Cerebellar nuclear complex (tissue), 1 donor: ENCODE data around the gene CD300E.
"Not testable (repeated sequence)": the region's sequence is repeated elsewhere in the genome, so short reads cannot be mapped to it uniquely, and the experiment has no call there.

ENCODE experiments used
- DNase-seq, 2 experiments: peaks; one replicate each; lab custom pipeline; 2025; lab: John Stamatoyannopoulos, UW

Gene CD300E

DNA sequence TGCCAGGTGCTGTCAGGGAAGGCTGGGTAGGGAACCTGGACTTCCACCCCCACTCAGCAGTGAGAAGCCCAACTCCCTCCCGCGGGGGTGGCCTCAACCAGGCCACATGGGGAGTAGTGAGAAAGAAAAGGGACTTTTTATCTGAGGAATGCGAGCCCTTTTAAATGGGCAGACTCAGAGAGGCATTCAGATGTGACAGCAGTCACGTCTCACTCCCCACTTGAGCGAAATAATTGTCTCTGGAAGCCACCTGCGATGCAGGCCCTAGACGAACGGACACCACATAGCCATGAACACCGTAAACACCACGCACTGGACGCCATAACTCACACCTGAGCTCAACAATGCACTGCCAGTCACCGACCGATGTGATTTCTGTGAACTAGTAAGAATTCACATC is 11.9 kb upstream of the CD300E start:
- no peak for DNase-seq

DNA sequence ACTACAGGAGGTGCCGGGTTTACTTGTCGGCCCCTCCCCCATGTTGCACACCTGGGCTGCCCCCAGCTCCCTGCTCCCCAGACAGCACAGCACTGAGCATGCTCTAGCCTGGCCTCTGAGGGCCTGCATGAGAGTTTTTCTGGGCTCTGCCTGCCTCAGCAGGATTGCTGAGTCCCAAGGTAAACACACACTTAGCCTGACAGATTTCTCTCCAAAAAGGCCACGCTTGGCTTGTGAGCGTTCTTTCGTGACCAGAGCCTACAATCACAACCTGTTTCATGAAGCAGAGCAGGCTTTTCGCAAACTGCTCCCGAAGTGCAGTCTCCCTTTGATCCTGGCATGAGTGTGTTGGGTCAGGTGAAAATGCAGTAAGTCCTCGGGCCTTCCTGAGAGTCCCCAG is 9.8 kb upstream of the CD300E start:
- DNase-seq: no peak

DNA sequence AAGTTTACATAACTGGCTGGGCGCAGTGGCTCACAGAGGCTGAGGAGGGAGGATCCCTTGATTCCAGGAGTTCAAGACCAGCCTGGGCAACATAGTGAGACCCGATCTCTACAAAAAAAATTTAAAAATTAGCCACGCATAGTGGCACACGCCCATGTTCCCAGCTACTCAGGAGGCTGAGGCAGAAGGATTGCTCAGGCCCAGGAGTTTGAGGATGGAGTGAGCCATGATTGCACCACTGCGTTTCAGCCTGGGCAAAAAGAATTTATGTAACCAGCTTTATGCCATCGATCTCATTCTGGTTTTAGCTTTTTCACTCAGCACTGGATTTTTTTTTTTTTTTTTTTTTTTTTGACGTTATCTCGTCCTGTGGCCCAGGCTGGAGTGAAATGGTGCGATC is 9.1 kb upstream of the CD300E start:
- DNase-seq: no peak

DNA sequence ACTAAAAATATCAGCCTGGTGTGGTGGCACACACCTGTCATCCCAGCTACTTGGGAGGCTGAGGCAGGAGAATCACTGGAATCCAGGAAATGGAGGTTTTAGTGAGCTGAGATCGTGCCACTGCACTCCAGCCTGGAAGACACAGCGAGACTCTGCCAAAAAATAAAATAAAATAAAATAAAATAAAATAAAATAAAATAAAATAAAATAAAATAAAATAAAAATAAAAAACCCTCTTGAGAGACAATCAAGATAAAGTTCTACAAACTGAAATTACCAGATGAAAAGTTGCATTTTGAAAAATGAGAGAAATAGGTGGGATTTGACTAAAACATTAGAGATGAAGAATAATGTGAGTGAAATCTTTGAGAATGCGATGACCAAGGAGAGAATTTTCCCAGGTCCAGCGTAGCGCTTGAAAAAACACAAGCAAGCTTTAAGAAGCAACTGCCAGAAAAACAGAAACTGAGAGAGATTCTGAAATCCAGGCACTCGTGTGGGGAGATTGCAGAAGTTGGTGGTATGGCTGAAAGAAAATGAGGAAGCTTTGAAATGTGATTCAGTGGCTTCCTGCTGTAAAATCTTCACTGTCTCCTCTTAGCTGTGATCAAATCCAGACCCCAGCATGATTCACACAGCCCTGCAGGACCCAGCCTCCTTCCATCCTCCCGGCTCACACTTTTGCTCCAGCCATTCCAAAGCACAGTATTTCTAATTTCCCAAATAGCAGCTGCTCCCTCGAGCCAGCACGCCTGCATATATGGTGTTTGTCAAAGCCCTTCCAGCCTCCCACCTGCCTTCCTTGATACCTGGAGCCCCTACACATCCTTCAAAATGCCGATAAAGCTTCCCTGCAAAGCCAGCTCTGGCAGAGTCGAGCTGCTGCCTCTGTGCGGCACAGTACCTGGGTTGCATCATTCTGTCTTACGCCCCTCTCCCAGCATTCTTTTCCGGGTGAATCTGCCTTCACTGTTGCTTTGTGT is 8.2 kb upstream of the CD300E start:
- peak in 1 of 2 experiments; percentile 28 for DNase-seq

DNA sequence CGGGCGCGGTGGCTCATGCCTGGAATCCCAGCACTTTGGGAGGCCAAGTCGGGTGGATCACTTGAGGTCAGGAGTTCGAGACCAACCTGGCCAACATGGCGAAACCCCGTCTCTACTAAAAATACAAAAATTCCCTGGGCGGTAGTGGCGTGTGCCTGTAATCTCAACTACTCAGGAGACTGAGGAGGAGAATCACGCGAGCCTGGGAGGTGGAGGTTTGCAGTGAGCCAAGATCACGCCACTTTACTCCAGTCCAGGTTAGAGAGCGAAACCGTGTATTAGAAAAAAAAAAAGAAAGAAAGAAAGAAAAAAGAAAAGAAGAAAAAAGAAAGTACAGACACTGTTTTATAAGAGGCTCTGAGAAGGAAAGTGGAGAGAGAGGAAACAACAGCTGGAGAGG is 6.7 kb upstream of the CD300E start:
- DNase-seq: not testable (repeated sequence)

DNA sequence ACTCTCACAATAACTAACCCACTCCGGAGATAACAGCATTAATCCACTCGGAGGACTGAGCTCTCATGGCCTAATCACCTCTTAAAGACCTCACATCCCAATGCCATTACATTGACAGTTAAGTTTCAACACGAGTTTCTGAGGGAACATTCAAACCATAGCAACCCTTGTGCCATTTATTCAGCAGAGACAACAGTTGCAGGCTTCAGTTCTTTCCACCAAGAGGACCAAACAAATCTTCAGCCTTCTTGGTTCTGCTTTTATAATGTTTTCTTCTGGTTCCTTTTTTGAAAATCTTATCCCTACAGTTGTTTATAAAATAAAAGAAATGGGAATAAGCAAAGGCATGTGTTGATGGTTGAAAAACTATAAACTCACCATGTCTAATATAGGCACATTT is 2.1 kb upstream of the CD300E start:
- DNase-seq: no peak

DNA sequence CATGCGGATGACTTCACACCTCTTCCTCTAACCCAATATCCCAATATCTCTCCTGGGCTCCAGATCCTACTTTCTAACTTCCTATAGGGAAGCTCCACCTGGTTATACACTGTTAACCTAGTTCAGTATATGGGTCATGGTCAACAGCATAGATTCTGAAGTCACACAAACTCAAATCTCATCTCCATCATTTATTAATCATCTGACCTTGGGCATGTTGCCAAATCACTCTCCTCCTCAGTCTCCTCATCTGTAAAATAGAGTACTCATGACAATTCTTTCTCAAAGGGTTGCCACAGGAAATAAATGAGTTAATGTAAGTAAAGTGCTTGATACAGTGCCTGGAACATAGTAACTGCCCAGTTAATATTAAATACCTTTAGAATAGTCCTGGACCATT is 593 bp upstream of the CD300E start:
- DNase-seq: no peak

DNA sequence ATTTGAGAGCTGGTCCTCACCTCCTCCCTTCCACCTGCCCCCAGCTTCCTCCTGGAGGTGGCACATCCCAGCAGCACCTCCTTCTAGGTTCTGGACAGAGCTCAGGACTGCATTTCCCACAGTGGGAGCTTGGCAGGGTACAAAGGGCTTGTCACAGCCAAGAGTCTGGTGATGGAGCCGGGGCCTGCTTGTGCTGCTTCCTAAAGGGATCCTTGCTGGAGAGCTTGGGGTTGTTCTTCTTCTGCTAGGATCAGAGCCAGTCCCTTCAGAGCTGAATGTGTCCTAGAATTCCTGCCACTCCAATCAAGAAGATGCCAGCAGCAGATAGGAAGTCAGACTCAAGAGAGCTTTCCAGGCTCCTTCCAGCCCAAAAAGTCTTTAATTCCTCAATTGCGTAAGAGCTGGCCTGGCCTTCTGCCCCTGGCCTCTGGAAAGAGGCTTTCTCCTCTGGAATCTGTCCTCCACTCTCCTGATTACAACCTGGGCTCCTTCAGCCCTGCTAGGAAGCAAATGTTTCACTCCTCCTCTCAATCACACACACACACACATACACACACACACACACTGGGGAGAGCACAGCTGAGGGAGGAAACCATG is 4.4 kb downstream of the CD300E start:
- no peak for DNase-seq

DNA sequence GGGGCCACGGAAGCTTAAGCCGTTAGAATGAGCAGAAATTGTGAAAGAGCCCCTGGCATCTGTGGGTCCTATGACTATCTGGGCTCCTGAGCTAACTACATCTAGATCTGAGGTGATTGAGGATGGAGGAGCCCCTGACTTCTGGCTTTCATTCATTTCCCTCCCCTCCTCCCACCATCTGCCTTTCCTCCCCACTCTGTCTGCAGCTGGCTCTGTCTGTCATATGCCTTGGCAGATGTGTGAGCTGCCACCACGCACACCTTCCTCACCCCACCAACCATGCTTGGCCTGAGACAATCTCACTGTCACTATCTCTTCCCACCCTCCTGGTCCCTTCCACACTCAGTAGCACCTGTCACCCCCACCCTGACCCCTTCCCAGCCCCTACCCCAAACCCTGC is 5.1 kb downstream of the CD300E start:
- no peak for DNase-seq

DNA sequence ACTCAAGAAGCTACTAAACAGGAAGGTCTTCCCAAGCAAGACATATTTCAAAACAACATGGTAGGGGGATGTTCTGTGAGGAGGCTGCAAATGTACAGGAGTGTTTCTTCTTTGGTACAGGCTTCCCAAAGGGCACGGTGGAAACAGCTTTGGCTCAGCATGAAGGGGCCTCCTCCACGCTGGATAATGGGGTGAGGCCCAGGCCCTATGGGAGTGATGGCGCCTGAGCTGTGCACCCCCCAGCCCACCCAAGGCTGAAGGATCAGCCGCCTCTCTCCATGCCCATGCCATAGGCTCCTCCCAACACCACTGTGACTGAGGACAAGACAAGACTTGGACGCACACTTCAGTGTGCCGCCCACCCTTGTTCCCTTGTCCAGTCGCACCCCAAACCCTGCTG is 6.8 kb downstream of the CD300E start:
- no peak for DNase-seq

DNA sequence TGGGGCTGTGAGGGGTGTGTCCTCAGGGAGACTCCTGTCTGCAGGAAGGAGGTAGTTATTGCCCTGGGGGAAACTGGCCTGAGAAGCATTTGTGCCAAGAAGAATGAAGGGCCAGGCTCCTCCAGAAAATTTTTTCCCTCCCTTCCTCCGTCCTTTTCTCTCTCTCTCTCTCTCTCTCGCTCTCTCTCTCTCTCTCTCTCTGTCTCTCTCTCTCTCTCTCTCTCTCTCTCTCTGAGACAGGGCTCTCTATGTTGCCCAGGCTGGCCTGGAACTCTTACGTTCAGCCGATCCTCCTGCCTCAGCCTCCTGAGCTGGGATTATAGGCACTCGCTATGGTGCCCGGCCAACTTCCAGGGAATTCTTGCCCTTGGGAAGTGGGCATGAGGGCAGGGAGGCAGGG is 11.5 kb downstream of the CD300E start:
- no peak for DNase-seq

DNA sequence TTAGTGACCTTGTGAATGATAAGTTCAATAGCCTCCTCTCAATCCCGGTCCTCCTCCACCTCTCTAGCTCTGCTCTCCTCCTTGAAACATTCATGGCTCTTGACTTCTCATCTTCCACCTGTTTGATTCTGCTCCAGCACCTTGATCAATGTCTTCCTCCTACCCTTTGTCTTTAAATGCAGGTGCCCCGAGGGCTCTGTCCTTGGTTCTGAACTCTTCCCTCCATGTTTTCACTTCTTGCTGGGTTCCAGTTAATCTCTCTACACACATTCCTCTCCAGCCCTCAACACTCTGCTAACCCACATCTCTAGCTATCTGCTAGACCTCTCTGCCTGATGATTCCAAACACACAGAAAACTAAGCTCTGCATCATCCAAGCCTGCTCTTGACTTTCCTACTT is 13.4 kb downstream of the CD300E start:
- no peak for DNase-seq

DNA sequence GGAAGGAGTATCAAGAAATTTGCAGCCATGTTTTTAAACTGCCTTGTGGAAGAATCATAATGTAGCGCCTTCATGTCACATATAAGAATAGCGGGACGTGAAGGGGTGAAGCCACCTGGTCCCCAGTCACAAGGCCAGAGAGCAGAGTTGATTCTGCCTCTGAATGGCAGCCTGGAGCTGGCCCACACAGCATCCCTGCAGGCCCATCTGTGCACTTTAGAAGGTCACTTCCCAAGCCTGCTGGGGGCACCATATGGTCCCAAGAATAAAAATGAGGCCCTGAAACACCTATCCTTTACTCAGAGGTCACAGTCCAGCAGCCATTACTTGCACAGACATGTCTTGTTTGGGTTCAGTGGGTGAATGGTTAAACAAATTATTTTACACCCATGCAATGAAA is 15.0 kb downstream of the CD300E start:
- DNase-seq: peak; percentile 33 to 84

DNA sequence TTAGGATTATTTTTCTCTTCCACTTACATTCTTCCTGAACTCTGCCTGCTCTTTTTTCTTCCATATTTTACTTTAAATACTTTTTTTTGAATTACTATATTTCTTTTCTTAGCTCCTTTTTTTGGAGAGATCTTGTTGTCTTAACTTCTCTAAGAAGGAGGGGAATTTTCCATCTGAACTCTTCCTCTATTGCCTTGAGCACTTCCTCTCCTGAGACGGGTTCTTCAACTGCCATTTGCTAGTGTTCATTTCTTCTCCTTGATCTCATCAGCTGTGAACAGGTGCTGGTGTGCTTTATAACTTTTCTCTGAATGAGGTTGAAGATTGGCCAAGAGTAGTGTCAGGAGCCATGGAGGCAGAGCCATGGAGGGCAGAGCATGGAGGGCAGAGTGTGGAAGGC is 16.3 kb downstream of the CD300E start:
- DNase-seq: no peak

DNA sequence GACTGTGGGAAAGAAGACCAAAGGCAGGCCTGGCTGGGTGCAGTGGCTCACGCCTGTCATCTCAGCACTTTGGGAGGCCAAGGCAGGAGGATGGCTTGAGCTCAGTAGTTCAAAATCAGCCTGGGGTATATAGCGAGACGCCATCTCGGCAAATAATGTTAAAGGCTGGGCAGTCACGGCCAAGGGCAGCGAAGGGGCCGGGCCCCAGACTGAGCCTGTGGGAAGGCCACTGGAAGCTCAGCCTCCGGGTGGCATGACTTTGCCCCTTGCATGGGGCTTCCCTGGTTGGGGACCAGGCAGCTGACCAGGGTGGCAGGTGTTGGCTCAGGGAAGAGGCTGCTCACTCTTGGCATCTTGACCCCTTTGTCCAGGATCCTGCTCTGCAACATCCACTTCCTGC is 17.5 kb downstream of the CD300E start:
- DNase-seq: no peak

DNA sequence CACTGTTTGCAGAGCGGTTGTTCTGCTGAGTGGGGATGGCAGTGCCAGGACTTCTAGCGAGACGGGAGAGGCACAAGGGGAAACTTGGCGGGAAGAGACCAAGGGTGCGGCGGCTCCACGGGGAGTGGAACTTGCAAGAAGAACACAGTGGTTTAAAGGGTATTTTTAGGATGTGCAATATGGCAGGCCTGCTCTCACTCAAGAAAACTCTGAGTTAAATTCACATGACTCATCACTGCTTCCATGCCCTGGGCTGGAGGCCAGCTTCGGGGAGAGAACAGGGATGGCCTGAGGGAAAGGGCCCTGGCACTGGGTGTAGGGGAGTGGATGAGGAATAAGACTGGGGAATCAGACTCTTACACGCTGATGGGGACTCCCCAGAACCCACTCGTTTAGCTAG is 18.2 kb downstream of the CD300E start:
- peak in 1 of 2 experiments; percentile 48 for DNase-seq

DNA sequence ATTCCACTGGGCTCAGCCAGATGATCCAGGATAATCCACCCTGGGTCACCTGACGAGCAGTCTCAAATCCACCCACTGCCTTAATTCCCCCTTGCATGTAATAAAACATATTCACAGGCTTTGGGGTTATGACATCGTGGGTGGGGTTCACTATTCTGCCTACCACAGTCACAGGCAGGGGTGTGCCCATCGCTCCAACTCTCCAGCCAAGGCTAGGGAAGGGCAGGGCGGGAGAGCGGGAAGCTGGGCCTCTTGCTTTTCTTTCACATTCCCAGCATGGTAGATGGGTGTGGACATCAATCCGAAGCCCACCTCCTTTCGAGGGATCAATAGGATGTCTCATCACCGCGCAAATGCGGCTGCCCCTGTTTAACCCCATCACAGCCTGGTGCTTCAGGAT is 18.8 kb downstream of the CD300E start:
- no peak for DNase-seq

DNA sequence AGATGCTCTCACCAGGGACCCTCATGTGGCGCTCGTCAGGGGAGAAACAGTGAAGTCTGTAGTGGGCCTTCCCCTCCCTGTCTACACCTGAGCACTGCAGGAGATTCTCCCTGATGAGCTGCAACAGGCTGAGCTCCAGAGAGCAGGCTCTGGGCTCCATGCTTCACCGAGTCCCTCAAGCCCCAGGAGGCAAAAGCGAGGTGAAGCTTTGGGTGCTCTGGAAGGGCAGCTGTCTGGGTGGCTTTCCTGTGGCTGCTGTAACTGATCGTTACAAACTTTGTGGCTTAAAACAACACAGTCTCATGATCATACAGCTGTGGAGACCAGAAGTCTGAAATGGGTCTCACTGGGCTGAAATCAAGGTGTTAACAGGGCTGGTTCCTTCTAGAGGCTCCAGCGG is 19.3 kb downstream of the CD300E start:
- DNase-seq: no peak

DNA sequence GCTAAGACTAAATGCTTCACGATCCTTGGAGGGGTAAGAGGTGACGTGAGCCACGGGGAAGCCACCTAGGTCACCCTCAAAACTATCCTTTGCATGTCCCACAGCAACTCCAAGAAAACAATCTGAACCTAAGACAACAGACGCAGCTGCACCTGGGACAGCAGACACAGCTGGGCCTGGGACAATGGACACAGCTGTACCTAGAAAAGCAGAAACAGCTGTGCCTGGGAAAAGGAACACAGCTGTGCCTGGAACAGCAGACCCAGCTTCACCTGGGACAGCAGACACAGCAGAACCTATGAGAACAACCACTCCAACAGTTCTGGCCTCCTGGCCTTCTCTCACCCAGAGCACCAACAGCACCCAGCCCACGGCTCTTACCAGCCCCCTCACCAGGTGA is 19.8 kb downstream of the CD300E start:
- no peak for DNase-seq

DNA sequence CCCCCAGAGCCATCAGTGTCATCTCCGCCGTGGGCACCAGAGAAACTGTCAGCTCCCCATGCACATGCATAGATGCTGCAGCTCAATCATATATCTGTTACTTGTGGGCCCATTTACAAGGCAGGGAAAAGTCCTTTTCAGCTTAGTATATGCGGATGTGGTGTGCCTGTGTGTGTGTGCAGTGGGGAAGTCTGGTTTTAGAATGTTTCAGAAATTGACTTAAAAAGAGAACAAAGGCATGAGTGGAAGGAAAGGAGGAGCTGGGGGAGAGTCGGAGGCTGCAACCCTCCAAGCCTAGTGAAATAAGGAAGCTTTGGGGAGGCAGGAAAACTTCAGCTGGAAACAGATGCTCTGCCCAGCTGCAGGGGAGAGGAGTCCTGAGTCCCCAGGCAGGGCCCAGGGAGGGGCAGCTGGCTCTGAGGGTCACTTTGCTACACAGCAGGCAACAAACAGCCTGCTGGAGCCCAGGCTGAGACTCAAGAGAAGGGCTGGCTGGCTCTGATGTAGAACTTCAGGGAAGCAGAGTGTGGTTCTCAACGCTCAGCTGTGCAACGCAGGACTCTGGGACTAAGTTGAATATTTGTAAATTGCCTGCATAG is 20.4 kb downstream of the CD300E start:
- no peak for DNase-seq

DNA sequence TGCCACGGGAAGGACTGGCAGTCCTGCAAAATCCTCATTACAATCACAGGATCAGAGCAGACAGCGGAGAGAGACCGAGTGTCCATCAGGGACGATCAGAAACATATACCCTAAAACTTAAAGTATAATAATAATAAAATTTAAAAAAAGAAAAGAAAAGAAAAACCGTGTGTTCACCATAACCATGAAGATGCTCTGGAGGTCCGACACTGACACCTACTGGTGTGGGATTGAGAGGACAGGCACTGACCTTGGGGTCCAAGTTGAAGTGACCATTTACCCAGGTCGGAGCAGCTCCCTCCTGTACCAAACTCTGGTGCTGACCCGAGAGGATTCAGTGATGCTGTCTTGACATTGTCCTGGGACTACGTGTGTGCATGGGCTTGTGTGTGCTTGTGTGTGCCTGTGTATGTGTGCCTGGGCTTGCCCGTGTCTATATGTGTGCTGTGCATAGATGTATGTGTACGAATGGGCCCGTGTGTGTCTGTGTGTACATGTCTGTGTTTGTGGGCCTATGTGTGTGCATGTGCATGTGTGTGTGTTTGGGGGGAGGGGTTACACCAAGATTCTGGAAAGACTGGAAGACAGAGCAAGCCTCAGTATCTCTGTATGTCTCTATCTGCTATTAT is 21.5 kb downstream of the CD300E start:
- DNase-seq: no peak

DNA sequence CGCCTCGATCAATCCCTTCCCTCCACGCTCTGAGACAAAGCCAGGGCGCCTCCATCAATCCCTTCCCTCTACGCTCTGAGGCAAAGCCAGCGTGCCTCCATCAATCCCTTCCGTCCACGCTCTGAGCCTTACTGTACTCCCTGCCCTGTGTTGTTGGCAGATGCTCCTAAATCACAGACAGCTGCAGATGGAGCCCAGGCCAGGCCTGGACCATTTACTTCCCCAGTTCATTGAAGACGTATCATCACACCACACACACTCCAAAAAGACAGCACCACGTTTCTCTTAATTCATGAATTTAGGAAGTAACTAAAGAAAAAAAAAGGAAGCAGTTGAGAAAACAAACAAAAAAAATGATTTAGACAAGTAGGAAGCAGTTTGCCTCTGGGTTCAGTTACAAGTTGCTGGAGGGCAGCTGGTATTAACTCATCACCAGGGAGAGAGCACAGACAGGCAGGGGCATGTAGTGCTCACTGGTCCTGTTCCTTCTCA is 24.0 kb downstream of the CD300E start:
- no peak for DNase-seq

DNA sequence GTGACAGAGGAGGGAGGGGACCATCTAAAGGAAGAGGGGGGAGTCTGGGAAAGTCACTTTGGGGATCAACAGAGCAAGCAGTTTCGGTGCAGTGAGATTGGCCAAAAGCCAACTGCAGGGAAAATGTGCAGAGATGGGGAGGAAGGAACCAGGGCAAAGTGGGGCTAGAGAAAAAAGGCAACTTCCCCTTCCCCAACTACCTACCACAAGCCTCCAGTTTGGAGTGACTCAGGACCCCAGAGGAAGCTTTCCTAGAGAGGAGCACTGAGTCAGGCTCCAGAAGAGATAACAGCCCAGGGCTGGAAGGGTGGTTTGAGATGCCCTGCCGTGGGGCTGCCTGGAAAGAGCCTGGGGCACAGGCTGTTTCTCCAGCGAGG is 24.5 kb downstream of the CD300E start:
- no peak for DNase-seq
